ENCODE data around the gene INHBE.

INHBE gene

GRCh38 chr12:57485695-57486094 is 30.6 kb downstream of the INHBE start:
- TF ChIP-seq EZH2 (IDR thresholded peaks at IDR 0.05; ENCODE audit: borderline replicate concordance, low read length): no peak
- TF ChIP-seq, protein P1, sequence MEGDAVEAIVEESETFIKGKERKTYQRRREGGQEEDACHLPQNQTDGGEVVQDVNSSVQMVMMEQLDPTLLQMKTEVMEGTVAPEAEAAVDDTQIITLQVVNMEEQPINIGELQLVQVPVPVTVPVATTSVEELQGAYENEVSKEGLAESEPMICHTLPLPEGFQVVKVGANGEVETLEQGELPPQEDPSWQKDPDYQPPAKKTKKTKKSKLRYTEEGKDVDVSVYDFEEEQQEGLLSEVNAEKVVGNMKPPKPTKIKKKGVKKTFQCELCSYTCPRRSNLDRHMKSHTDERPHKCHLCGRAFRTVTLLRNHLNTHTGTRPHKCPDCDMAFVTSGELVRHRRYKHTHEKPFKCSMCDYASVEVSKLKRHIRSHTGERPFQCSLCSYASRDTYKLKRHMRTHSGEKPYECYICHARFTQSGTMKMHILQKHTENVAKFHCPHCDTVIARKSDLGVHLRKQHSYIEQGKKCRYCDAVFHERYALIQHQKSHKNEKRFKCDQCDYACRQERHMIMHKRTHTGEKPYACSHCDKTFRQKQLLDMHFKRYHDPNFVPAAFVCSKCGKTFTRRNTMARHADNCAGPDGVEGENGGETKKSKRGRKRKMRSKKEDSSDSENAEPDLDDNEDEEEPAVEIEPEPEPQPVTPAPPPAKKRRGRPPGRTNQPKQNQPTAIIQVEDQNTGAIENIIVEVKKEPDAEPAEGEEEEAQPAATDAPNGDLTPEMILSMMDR (IDR thresholded peaks at IDR 0.05; ENCODE audit: low read length): no peak
- H3K9me3 ChIP-seq (ENCODE audit: low read length): no peaks in the 10 kb centered on the region
- no peak overlapping the region for H2AFZ ChIP-seq (ENCODE audit: low read length)

DNA sequence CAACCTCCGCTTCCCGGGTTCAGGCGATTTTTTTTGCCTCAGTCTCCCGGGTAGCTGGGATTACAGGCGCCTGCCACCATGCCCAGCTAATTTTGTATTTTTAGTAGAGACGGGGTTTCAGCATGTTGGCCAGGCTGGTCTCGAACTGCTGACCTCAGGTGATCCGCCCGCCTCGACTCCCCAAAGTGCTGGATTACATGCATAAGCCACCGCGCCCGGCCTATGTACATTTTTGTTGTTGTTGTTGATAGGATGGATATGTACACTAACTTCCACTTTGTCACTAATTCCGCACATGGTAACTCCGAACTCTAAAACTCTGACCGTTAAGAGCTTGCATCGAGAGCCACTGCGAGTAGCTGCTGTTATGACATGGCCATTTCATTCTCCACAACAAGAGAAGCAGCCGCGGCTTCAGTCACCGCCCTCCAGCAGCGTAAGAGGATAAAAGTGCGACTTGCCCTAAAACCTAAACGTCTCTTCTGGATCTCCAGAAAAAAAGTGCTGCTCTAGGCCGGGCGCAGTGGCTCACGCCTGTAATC is 32.0 kb downstream of the INHBE start:
- peak overlapping the region; percentile 8; the same call in 1 of the 2 replicates for H3K9ac ChIP-seq (ENCODE audit: low read length)
- peaks cover 17% of the 10 kb centered on the region for H3K4me1 ChIP-seq (ENCODE audit: insufficient read depth, low read length, severe bottlenecking)
- H3K27me3 ChIP-seq (ENCODE audit: insufficient read depth, low read length): no peaks in the 10 kb centered on the region

More at GRCh38 chr12:57485695-57486094, 30.6 kb downstream of the INHBE start:
- no peak overlapping the region for H3K27ac ChIP-seq (ENCODE audit: low read depth, low read length, poor library complexity, severe bottlenecking)
- no peaks in the 10 kb centered on the region for H4K20me1 ChIP-seq (ENCODE audit: insufficient read depth, low read length)
- H3K36me3 ChIP-seq (ENCODE audit: insufficient read depth, low read length): peaks cover 18% of the 10 kb centered on the region
- H3K4me3 ChIP-seq (ENCODE audit: low read depth, low read length, poor library complexity, severe bottlenecking): no peak overlapping the region
- no peaks in the 10 kb centered on the region for H3K27me3 ChIP-seq (ENCODE audit: insufficient read depth, low read length)
- no peak overlapping the region for H3K9ac ChIP-seq (ENCODE audit: low read length)
- peaks cover 21% of the 10 kb centered on the region for H3K4me1 ChIP-seq (ENCODE audit: insufficient read depth, low read length, severe bottlenecking)
- peaks cover 16% of the 10 kb centered on the region for H3K79me2 ChIP-seq (ENCODE audit: insufficient read depth, low read length)
- H3K4me2 ChIP-seq (ENCODE audit: low read length): no peak overlapping the region
- no peaks in the 10 kb centered on the region for H3F3A ChIP-seq (ENCODE audit: insufficient read depth, low read length)
- no peaks in the 10 kb centered on the region for H3K9me2 ChIP-seq (ENCODE audit: low read depth, low read length)

DNA sequence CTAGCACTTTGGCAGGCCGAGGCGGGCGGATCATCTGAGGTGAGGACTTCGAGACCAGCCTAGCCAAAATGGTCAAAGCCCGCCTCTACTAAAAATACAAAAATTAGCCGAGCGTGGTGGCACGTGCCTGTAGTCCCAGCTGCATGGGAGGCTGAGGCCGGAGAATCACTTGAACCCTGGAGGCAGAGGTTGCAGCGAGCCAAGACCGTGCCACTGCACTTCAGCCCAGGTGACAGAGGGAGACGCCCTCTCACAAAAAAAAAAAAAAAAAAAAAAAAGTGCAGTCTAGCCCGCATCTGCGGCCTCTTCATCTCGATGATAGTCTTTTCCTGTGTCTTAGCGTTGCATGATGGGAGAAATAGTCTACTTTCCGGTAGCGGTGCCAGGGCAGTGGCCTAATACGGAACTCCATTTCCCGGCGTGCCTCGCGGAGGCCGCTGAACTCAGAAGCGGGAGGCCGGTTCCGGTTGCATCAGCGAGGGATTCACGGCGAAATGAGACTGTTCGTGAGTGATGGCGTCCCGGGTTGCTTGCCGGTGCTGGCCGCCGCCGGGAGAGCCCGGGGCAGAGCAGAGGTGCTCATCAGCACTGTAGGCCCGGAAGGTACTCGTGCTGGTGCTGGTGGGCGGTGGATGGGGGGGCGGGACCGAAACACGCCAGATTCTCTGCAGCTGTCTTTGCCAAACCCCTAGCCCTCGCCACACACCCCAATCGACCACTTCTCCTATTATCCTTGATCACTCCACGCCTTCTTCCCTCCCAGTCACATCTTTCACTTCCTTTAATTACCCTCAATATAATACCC is 32.7 kb downstream of the INHBE start, which contains the start of gene MARS1:
MARS1 (plus strand) TSS at position 472 of the 805 bp plus-strand sequence; CDS start at position 495, 23 bp downstream.
- H3K27ac ChIP-seq (ENCODE audit: low read depth, low read length, poor library complexity, severe bottlenecking): peak within 1 kb of the TSS; percentile 30
- H3K4me3 ChIP-seq (ENCODE audit: low read depth, low read length, poor library complexity, severe bottlenecking): peak within 1 kb of the TSS; percentile 97
- H3K9me3 ChIP-seq (ENCODE audit: low read length): no peaks in the 10 kb centered on the region
- H3K79me2 ChIP-seq (ENCODE audit: insufficient read depth, low read length): peaks cover 16% of the 10 kb centered on the region
- peak within 1 kb of the TSS; percentile 98 for H3K9ac ChIP-seq (ENCODE audit: low read length)
- H2AFZ ChIP-seq (ENCODE audit: low read length): 0 out of 2 replicates have a peak within 1 kb of the TSS, but pooled peaks have one; percentile 5
- TF ChIP-seq EZH2 (IDR thresholded peaks at IDR 0.05; ENCODE audit: borderline replicate concordance, low read length): no peak
- TF ChIP-seq, protein P1 (IDR thresholded peaks at IDR 0.05; ENCODE audit: low read length): peak; percentile 54
- no peaks in the 10 kb centered on the region for H3F3A ChIP-seq (ENCODE audit: insufficient read depth, low read length)
- H3K4me1 ChIP-seq (ENCODE audit: insufficient read depth, low read length, severe bottlenecking): peaks cover 17% of the 10 kb centered on the region
- peak within 1 kb of the TSS; percentile 92 for H3K4me2 ChIP-seq (ENCODE audit: low read length)
- no peaks in the 10 kb centered on the region for H3K9me2 ChIP-seq (ENCODE audit: low read depth, low read length)
- H4K20me1 ChIP-seq (ENCODE audit: insufficient read depth, low read length): no peaks in the 10 kb centered on the region
- H3K36me3 ChIP-seq (ENCODE audit: insufficient read depth, low read length): peaks cover 39% of the 10 kb centered on the region
- H3K27me3 ChIP-seq (ENCODE audit: insufficient read depth, low read length): no peaks in the 10 kb centered on the region

More for the DNA sequence above, 32.0 kb downstream of the INHBE start:
- Histone ChIP-seq H3K4me2 (ENCODE audit: low read length) (peak overlapping the region; percentile 43), H2AFZ (ENCODE audit: low read length) (0 out of 2 replicates have a peak overlapping the region, but pooled peaks have one; percentile 5), H3K9me3 (ENCODE audit: low read length) (no peaks in the 10 kb centered on the region), H3K27ac (ENCODE audit: low read depth, low read length, poor library complexity, severe bottlenecking) (no peak overlapping the region), H4K20me1 (ENCODE audit: insufficient read depth, low read length) (no peaks in the 10 kb centered on the region), H3K36me3 (ENCODE audit: insufficient read depth, low read length) (peaks cover 32% of the 10 kb centered on the region), H3F3A (ENCODE audit: insufficient read depth, low read length) (no peaks in the 10 kb centered on the region), H3K9me2 (ENCODE audit: low read depth, low read length) (no peaks in the 10 kb centered on the region), H3K4me3 (ENCODE audit: low read depth, low read length, poor library complexity, severe bottlenecking) (peak overlapping the region; percentile 97), H3K79me2 (ENCODE audit: insufficient read depth, low read length) (peaks cover 16% of the 10 kb centered on the region)
- no peak for TF ChIP-seq EZH2 (IDR thresholded peaks at IDR 0.05; ENCODE audit: borderline replicate concordance, low read length)
- TF ChIP-seq, protein P1 (IDR thresholded peaks at IDR 0.05; ENCODE audit: low read length): no peak
